SK-N-SH (cell line): ENCODE data around the gene C1S. TPM values are rescaled to one million over a fixed set of nuclear protein-coding genes. Genes with fewer than 3 reads are reported as not detected.

Source experiments
- CTCF ChIA-PET: fragments of 300-600, 350-600 bp; formaldehyde crosslinking; extraction: SDS; loops from one replicate; lab custom pipeline; 2021; lab: Yijun Ruan, JAX
- POLR2A ChIA-PET: fragments of 350-600 bp; sonication (Branson Sonifier 250); formaldehyde crosslinking; extraction: SDS; loops from one replicate; lab custom pipeline; 2020; ENCODE audit warnings: antibody characterized with exemption, inconsistent platforms; lab: Yijun Ruan, JAX
- DNase-seq: peaks from one replicate; pipeline ENCODE4 v3.0.0; 2012
- H2AFZ ChIP-seq: fragments of 200-600 bp; sonication (generic); 2 replicates; pipeline ENCODE4 v1.8.1; 2016; ENCODE audit warnings: antibody characterized with exemption, mild to moderate bottlenecking, low read depth
- H3F3A ChIP-seq: fragments of 200-600 bp; sonication (generic); replicated peaks from 2 replicates; pipeline ENCODE3; 2016; ENCODE audit warnings: antibody characterized with exemption, mild to moderate bottlenecking; ENCODE audit not compliant: insufficient read depth
- H3K27ac ChIP-seq, 2 experiments: fragments of 200-500 bp in 1 of 2; fragments of 200-600 bp in 1 of 2; sonication (Bioruptor generic) in 1 of 2; sonication (generic), shearing (Covaris generic) in 1 of 2; 2 replicates each; pipeline versions ENCODE4 v1.5.1 to v1.6.1; 2014 to 2016; ENCODE audit warnings: low read depth in 2 of 2, inconsistent platforms in 1 of 2, low read length in 1 of 2, mild to moderate bottlenecking in 1 of 2, mixed read lengths in 1 of 2
- H3K27me3 ChIP-seq: fragments of 200-600 bp; sonication (generic), shearing (Covaris generic); 2 replicates; pipeline ENCODE4 v1.6.1; 2016; ENCODE audit warnings: mixed run types; ENCODE audit not compliant: insufficient read depth
- H3K36me3 ChIP-seq, 2 experiments: fragments of 200-500 bp in 1 of 2; fragments of 200-600 bp in 1 of 2; sonication (Bioruptor generic) in 1 of 2; sonication (generic) in 1 of 2; replicated peaks in 1 of 2; 2 replicates each; pipeline versions ENCODE3 to v1.5.1; 2014 to 2016; ENCODE audit warnings: low read length in 1 of 2, mild to moderate bottlenecking in 1 of 2; ENCODE audit not compliant: insufficient read depth in 2 of 2, control insufficient read depth in 1 of 2
- H3K4me1 ChIP-seq, 2 experiments: fragments of 200-500 bp in 1 of 2; fragments of 200-600 bp in 1 of 2; sonication (Bioruptor generic) in 1 of 2; sonication (generic), shearing (Covaris generic) in 1 of 2; 2 replicates each; pipeline versions ENCODE4 v1.5.1 to v1.6.1; 2014 to 2016; ENCODE audit warnings: low read depth in 1 of 2, low read length in 1 of 2, mixed run types in 1 of 2; ENCODE audit not compliant: insufficient read depth in 2 of 2, control insufficient read depth in 1 of 2
- H3K4me2 ChIP-seq: fragments of 200-600 bp; sonication (generic), shearing (Covaris generic); 2 replicates; pipeline ENCODE4 v1.6.1; 2017; ENCODE audit warnings: mixed run types
- H3K4me3 ChIP-seq, 2 experiments: fragments of 200-500 bp in 1 of 2; fragments of 200-600 bp in 1 of 2; sonication (Bioruptor generic) in 1 of 2; sonication (generic), shearing (Covaris generic) in 1 of 2; 2 replicates each; pipeline versions ENCODE4 v1.5.1 to v1.8.1; 2014 to 2016; ENCODE audit warnings: low read depth in 2 of 2, inconsistent platforms in 1 of 2, low read length in 1 of 2, mild to moderate bottlenecking in 1 of 2, mixed read lengths in 1 of 2, moderate library complexity in 1 of 2
- H3K79me2 ChIP-seq: fragments of 200-600 bp; sonication (generic); 2 replicates; pipeline ENCODE4 v1.8.1; 2017; ENCODE audit warnings: mild to moderate bottlenecking; ENCODE audit not compliant: insufficient read depth
- H3K9ac ChIP-seq: fragments of 200-600 bp; sonication (generic); 2 replicates; pipeline ENCODE4 v1.6.1; 2017; ENCODE audit warnings: mixed run types
- H3K9me2 ChIP-seq: fragments of 200-600 bp; sonication (generic); 2 replicates; pipeline ENCODE4 v1.6.1; 2017; ENCODE audit warnings: mixed run types
- H3K9me3 ChIP-seq: fragments of 200-600 bp; sonication (generic); 2 replicates; pipeline ENCODE4 v1.6.1; 2017; ENCODE audit warnings: mixed run types, mild to moderate bottlenecking, moderate library complexity
- H4K20me1 ChIP-seq: fragments of 200-600 bp; sonication (generic); 2 replicates; pipeline ENCODE4 v1.6.1; 2017; ENCODE audit warnings: mild to moderate bottlenecking, mixed run types; ENCODE audit not compliant: insufficient read depth
- CHD2 ChIP-seq: fragments of 150-350 bp; IDR thresholded peaks from 2 replicates; pipeline ENCODE4 v1.6.1; 2018; ENCODE audit warnings: low read length; ENCODE audit not compliant: partially characterized antibody
- ELF1 ChIP-seq: IDR thresholded peaks from 2 replicates; pipeline ENCODE4 v1.4.0; 2012
- EP300 ChIP-seq, 2 experiments: IDR thresholded peaks; 2 replicates each; pipeline versions ENCODE4 v1.4.0 to v1.6.1; 2012; ENCODE audit warnings: borderline replicate concordance in 1 of 2, low read depth in 1 of 2, low read length in 1 of 2
- FOSL2 ChIP-seq: IDR thresholded peaks from 2 replicates; pipeline ENCODE4 v1.4.0; 2012; ENCODE audit warnings: low read depth, mild to moderate bottlenecking, moderate library complexity, borderline replicate concordance
- FOXJ3 ChIP-seq: sonication (generic); formaldehyde crosslinking; IDR thresholded peaks from 2 replicates; pipeline ENCODE4 v1.5.1; 2020; ENCODE audit warnings: mild to moderate bottlenecking, missing genetic modification reagents
- FOXM1 ChIP-seq: IDR thresholded peaks from 2 replicates; pipeline ENCODE4 v1.4.0; 2012; ENCODE audit warnings: low read depth, mild to moderate bottlenecking
- GABPA ChIP-seq: IDR thresholded peaks from 2 replicates; pipeline ENCODE4 v1.4.0; 2012; ENCODE audit warnings: low read depth, mild to moderate bottlenecking
- GATA2 ChIP-seq: sonication (generic); formaldehyde crosslinking; IDR thresholded peaks from 2 replicates; pipeline ENCODE4 v1.5.0; 2020; ENCODE audit warnings: mild to moderate bottlenecking, missing genetic modification reagents
- MEF2A ChIP-seq: IDR thresholded peaks from 2 replicates; pipeline ENCODE4 v1.4.0; 2012; ENCODE audit warnings: low read depth, borderline replicate concordance
- MXI1 ChIP-seq: IDR thresholded peaks from 2 replicates; pipeline ENCODE4 v1.6.1; 2012; ENCODE audit warnings: mild to moderate bottlenecking, low read depth, low read length, improper control_type of control experiment
- NRF1 ChIP-seq: IDR thresholded peaks from 2 replicates; pipeline ENCODE4 v1.6.1; 2012; ENCODE audit warnings: low read depth, mild to moderate bottlenecking, low read length
- RCOR1 ChIP-seq: fragments of 150-350 bp; IDR thresholded peaks from 2 replicates; pipeline ENCODE4 v1.6.1; 2017; ENCODE audit warnings: antibody characterized with exemption, low read length
- RFX5 ChIP-seq: IDR thresholded peaks from 2 replicates; pipeline ENCODE4 v1.6.1; 2012; ENCODE audit warnings: mild to moderate bottlenecking, improper control_type of control experiment, low read length
- SIN3A ChIP-seq: IDR thresholded peaks from 2 replicates; pipeline ENCODE4 v1.6.1; 2012; ENCODE audit warnings: low read depth, mild to moderate bottlenecking, low read length, moderate library complexity, borderline replicate concordance
- TCF12 ChIP-seq: IDR thresholded peaks from 2 replicates; pipeline ENCODE4 v1.4.0; 2012
- TEAD4 ChIP-seq: IDR thresholded peaks from 2 replicates; pipeline ENCODE4 v1.4.0; 2012; ENCODE audit warnings: mild to moderate bottlenecking, borderline replicate concordance; ENCODE audit not compliant: insufficient read depth
- WGBS: methylation state at CpG from one replicate; pipeline ENCODE4 v1.1.6; 2017; ENCODE audit warnings: low lambda C conversion rate; 5-methylcytosine and 5-hydroxymethylcytosine counted together
- polyA plus RNA-seq, 3 experiments: library from polyadenylated mRNA; depleted of rRNA; stranded (reverse); fragments of >200 nt; gene quantifications; 2 replicates each; pipeline ENCODE4 v1.2.3, GENCODE V29; 2012
- TF ChIP-seq, protein P1 (sequence below): fragments of 200-600 bp; sonication (generic); IDR thresholded peaks from 2 replicates; pipeline ENCODE4 v1.6.1; 2017; ENCODE audit warnings: antibody characterized with exemption, mild to moderate bottlenecking, moderate library complexity
- TF ChIP-seq, protein P2 (sequence below): IDR thresholded peaks from 2 replicates; pipeline ENCODE4; 2012
- TF ChIP-seq, protein P3 (sequence below): IDR thresholded peaks from 2 replicates; pipeline ENCODE4 v1.4.0; 2012; ENCODE audit warnings: low read depth
- TF ChIP-seq, protein P4 (sequence below): fragments of 150-350 bp; IDR thresholded peaks from 2 replicates; pipeline ENCODE4 v1.6.1; 2016; ENCODE audit warnings: mild to moderate bottlenecking, low read depth, low read length
- TF ChIP-seq, protein P5 (sequence below): IDR thresholded peaks from 2 replicates; pipeline ENCODE4 v1.4.0; 2012; ENCODE audit warnings: low read depth, borderline replicate concordance

Gene C1S
- polyA plus RNA-seq, 1 of the 3 experiments (the other 2 are of a cell fraction) = 14.5 TPM

DNA sequence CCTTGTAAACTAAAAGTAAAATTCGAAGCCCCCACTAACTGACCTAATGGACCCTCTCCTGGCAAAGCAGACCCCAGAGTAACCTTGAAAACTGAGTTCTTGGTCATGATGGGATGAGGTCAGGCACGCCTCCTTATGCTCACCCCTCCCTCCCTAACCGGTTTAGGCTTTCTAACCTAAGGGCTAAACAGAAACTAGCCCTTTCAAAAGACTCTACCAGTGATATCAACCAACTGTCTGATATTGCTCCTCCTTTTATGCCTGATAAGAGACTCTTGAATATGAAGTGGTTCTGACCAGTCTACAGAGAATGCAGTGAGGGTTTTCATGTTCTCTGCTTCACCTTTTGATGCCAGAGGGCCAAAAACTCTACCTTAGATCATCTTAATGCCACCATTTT, 37.4 kb upstream of the C1S start:
- ChIA-PET POLR2A (no interaction called here), CTCF (interaction anchor here (0.9 kb wide), 1 partner anchor 10 kb away, joined by 3 read pairs; no protein-coding TSS in a partner anchor)
- no peaks in the 10 kb centered on the region for H3F3A ChIP-seq
- H3K27ac ChIP-seq = no peak overlapping the region
- H3K9ac ChIP-seq = no peak overlapping the region
- H3K79me2 ChIP-seq = no peaks in the 10 kb centered on the region
- H4K20me1 ChIP-seq = no peaks in the 10 kb centered on the region
- no peaks in the 10 kb centered on the region for H3K9me3 ChIP-seq
- peaks cover 0 to 3% of the 10 kb centered on the region in 2 experiments; a peak in 2 of 4 replicates for H3K4me1 ChIP-seq
- DNase-seq = no peak
- no peaks in the 10 kb centered on the region for H3K27me3 ChIP-seq
- no peaks in the 10 kb centered on the region for H3K9me2 ChIP-seq
- TF ChIP-seq SIN3A (no peak), FOXM1 (no peak)
- no peak overlapping the region for H2AFZ ChIP-seq
- no peak overlapping the region for H3K4me2 ChIP-seq
- WGBS = 43% methylated on average over 3 of the region's 3 CpGs
- no peak overlapping the region for H3K4me3 ChIP-seq
- no peaks in the 10 kb centered on the region for H3K36me3 ChIP-seq

DNA sequence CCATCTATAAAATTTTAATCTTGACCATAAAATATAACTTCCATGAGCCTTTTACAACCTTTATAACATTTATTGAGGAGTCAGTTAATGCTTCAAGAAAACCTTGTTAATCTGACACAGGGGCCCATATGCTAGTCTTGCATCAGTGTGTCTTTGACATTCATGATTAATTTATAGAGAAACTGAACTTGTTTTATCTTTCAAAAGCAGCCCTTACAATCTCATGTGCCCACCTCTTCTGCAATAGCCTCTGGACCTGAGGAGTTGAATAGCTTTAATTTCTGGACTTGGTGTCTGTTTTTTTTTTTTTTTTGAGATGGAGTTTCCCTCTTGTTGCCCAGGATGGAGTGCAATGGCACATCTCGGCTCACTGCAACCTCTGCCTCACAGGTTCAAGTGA, 33.7 kb upstream of the C1S start:
- ChIA-PET CTCF (interaction anchor here (0.6 kb wide), 1 partner anchor 9 kb away, joined by 3 read pairs; no protein-coding TSS in a partner anchor), POLR2A (no interaction called here)
- Histone ChIP-seq H3K36me3 (no peaks in the 10 kb centered on the region), H3K4me2 (no peak overlapping the region), H2AFZ (no peak overlapping the region), H3K79me2 (no peaks in the 10 kb centered on the region), H3K9me3 (no peaks in the 10 kb centered on the region), H4K20me1 (no peaks in the 10 kb centered on the region), H3K27me3 (no peaks in the 10 kb centered on the region), H3K4me1 (no peaks in the 10 kb centered on the region), H3K27ac (no peak overlapping the region), H3K9ac (no peak overlapping the region), H3K9me2 (no peaks in the 10 kb centered on the region), H3K4me3 (no peak overlapping the region), H3F3A (no peaks in the 10 kb centered on the region)
- no peak for DNase-seq
- WGBS = 67% methylated on average over 1 of the region's 1 CpG
- TF ChIP-seq ELF1 (no peak), TEAD4 (no peak), RCOR1 (no peak), MEF2A (no peak), GATA2 (CRISPR knock-in tag) (no peak), CHD2 (no peak), SIN3A (no peak), TCF12 (no peak), FOSL2 (no peak), RFX5 (no peak), GABPA (no peak), MXI1 (no peak), EP300 (IDR thresholded peaks at IDR 0.05; ENCODE audit: borderline replicate concordance in 1 of 2, low read depth in 1 of 2, low read length in 1 of 2) (no peak), FOXJ3 (CRISPR knock-in tag) (no peak), NRF1 (no peak)
- TF ChIP-seq, protein P1, sequence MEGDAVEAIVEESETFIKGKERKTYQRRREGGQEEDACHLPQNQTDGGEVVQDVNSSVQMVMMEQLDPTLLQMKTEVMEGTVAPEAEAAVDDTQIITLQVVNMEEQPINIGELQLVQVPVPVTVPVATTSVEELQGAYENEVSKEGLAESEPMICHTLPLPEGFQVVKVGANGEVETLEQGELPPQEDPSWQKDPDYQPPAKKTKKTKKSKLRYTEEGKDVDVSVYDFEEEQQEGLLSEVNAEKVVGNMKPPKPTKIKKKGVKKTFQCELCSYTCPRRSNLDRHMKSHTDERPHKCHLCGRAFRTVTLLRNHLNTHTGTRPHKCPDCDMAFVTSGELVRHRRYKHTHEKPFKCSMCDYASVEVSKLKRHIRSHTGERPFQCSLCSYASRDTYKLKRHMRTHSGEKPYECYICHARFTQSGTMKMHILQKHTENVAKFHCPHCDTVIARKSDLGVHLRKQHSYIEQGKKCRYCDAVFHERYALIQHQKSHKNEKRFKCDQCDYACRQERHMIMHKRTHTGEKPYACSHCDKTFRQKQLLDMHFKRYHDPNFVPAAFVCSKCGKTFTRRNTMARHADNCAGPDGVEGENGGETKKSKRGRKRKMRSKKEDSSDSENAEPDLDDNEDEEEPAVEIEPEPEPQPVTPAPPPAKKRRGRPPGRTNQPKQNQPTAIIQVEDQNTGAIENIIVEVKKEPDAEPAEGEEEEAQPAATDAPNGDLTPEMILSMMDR = no peak
- TF ChIP-seq, protein P2, sequence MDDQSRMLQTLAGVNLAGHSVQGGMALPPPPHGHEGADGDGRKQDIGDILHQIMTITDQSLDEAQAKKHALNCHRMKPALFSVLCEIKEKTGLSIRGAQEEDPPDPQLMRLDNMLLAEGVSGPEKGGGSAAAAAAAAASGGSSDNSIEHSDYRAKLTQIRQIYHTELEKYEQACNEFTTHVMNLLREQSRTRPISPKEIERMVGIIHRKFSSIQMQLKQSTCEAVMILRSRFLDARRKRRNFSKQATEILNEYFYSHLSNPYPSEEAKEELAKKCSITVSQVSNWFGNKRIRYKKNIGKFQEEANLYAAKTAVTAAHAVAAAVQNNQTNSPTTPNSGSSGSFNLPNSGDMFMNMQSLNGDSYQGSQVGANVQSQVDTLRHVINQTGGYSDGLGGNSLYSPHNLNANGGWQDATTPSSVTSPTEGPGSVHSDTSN = no peak
- TF ChIP-seq, protein P3, sequence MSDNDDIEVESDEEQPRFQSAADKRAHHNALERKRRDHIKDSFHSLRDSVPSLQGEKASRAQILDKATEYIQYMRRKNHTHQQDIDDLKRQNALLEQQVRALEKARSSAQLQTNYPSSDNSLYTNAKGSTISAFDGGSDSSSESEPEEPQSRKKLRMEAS = no peak
- TF ChIP-seq, protein P4, sequence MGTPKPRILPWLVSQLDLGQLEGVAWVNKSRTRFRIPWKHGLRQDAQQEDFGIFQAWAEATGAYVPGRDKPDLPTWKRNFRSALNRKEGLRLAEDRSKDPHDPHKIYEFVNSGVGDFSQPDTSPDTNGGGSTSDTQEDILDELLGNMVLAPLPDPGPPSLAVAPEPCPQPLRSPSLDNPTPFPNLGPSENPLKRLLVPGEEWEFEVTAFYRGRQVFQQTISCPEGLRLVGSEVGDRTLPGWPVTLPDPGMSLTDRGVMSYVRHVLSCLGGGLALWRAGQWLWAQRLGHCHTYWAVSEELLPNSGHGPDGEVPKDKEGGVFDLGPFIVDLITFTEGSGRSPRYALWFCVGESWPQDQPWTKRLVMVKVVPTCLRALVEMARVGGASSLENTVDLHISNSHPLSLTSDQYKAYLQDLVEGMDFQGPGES = no peak
- TF ChIP-seq, protein P5, sequence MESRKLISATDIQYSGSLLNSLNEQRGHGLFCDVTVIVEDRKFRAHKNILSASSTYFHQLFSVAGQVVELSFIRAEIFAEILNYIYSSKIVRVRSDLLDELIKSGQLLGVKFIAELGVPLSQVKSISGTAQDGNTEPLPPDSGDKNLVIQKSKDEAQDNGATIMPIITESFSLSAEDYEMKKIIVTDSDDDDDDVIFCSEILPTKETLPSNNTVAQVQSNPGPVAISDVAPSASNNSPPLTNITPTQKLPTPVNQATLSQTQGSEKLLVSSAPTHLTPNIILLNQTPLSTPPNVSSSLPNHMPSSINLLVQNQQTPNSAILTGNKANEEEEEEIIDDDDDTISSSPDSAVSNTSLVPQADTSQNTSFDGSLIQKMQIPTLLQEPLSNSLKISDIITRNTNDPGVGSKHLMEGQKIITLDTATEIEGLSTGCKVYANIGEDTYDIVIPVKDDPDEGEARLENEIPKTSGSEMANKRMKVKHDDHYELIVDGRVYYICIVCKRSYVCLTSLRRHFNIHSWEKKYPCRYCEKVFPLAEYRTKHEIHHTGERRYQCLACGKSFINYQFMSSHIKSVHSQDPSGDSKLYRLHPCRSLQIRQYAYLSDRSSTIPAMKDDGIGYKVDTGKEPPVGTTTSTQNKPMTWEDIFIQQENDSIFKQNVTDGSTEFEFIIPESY = no peak
